ENCODE results near the gene INPP5A. TPM values are rescaled to one million over a fixed set of nuclear protein-coding genes. Genes with fewer than 3 reads are reported as not detected.

INPP5A gene
- total and polyA plus RNA-seq, 10 of the 15 experiments (the other 5 are each of a cell fraction or from before 2014, with no cell fraction given), result 0.52 to 15.0 (median 6.3) TPM

GRCh38 chr10:132603851-132604533 is 66.4 kb downstream of the INPP5A start:
- Histone ChIP-seq H3K27ac (ENCODE audit: control insufficient read depth, insufficient read depth) (no peak overlapping the region), H3K4me1 (ENCODE audit: control insufficient read depth, insufficient read depth, low read length) (no peaks in the 10 kb centered on the region), H3K27me3 (replicated peaks in 1 of 2; ENCODE audit: control insufficient read depth in 2 of 2, insufficient read depth in 2 of 2, low read length in 1 of 2) (no peaks in the 10 kb centered on the region), H3K9ac (ENCODE audit: control insufficient read depth, insufficient read depth, low read length) (no peak overlapping the region), H3K36me3 (ENCODE audit: control insufficient read depth in 2 of 2, insufficient read depth in 2 of 2, low read length in 1 of 2) (no peaks in the 10 kb centered on the region), H3K79me2 (ENCODE audit: control insufficient read depth, insufficient read depth, low read length) (no peaks in the 10 kb centered on the region), H2AFZ (ENCODE audit: control insufficient read depth, low read depth, low read length) (no peak overlapping the region), H3K4me2 (ENCODE audit: control insufficient read depth, insufficient read depth) (no peak overlapping the region), H3K4me3 (no peak overlapping the region), H3K9me3 (replicated peaks; ENCODE audit: control insufficient read depth, insufficient read depth, low read length) (peaks cover 9% of the 10 kb centered on the region; the same call in 2 of the 3 replicates), H4K20me1 (ENCODE audit: control insufficient read depth, insufficient read depth) (no peaks in the 10 kb centered on the region)
- no TSS peak for BruUV-seq (replicated peaks)
- intact Hi-C loops (cut with micrococcal nuclease; ENCODE audit: unreplicated experiment) (no loop called here), in situ Hi-C loops (cut with MboI) (no loop called here)
- ChIA-PET SMC1A (ENCODE audit: uncharacterized antibody, unreplicated experiment) (no interaction called here), CTCF (no interaction called here), RAD21 (ENCODE audit: unreplicated experiment) (no interaction called here), POLR2A (no interaction called here)
- TF ChIP-seq ZBTB4 (CRISPR knock-in tag; IDR thresholded peaks at IDR 0.05), result no peak
- no peak for TF ChIP-seq ASH2L (IDR thresholded peaks at IDR 0.05; ENCODE audit: borderline replicate concordance, low read depth)
- no peak for TF ChIP-seq LARP7 (IDR thresholded peaks at IDR 0.05)
- no peak for TF ChIP-seq ETV6 (conservative IDR thresholded peaks at IDR 0.05 in 1 of 2, IDR thresholded peaks at IDR 0.05 in 1 of 2; ENCODE audit: borderline replicate concordance in 1 of 2, low read depth in 1 of 2)
- no peak for TF ChIP-seq POU2F2 (IDR thresholded peaks at IDR 0.05; ENCODE audit: borderline replicate concordance, low read depth, low read length)
- no peak for TF ChIP-seq STAT1 (conservative IDR thresholded peaks at IDR 0.05)
- TF ChIP-seq, protein P1, sequence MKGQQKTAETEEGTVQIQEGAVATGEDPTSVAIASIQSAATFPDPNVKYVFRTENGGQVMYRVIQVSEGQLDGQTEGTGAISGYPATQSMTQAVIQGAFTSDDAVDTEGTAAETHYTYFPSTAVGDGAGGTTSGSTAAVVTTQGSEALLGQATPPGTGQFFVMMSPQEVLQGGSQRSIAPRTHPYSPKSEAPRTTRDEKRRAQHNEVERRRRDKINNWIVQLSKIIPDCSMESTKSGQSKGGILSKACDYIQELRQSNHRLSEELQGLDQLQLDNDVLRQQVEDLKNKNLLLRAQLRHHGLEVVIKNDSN (IDR thresholded peaks at IDR 0.05; ENCODE audit: borderline replicate concordance, extremely low read length, insufficient read depth, low read depth, low read length), result no peak
- no peak for TF ChIP-seq WRNIP1 (IDR thresholded peaks at IDR 0.05; ENCODE audit: borderline replicate concordance, low read depth, low read length)
- TF ChIP-seq SIN3A (IDR thresholded peaks at IDR 0.05; ENCODE audit: low read depth, low read length), result no peak
- no peak for TF ChIP-seq JUND (IDR thresholded peaks at IDR 0.05; ENCODE audit: low read depth, low read length)
- no peak for TF ChIP-seq NBN (IDR thresholded peaks at IDR 0.05)
- TF ChIP-seq BMI1 (IDR thresholded peaks at IDR 0.05; ENCODE audit: borderline replicate concordance), result no peak
- TF ChIP-seq CBFB (IDR thresholded peaks at IDR 0.05; ENCODE audit: low read depth), result no peak
- no peak for TF ChIP-seq RAD51 (IDR thresholded peaks at IDR 0.05)
- TF ChIP-seq, protein P2, sequence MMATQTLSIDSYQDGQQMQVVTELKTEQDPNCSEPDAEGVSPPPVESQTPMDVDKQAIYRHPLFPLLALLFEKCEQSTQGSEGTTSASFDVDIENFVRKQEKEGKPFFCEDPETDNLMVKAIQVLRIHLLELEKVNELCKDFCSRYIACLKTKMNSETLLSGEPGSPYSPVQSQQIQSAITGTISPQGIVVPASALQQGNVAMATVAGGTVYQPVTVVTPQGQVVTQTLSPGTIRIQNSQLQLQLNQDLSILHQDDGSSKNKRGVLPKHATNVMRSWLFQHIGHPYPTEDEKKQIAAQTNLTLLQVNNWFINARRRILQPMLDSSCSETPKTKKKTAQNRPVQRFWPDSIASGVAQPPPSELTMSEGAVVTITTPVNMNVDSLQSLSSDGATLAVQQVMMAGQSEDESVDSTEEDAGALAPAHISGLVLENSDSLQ (IDR thresholded peaks at IDR 0.05), result no peak
- TF ChIP-seq IKZF2 (IDR thresholded peaks at IDR 0.05), result no peak
- no peak for TF ChIP-seq CHD1 (IDR thresholded peaks at IDR 0.05; ENCODE audit: low read depth, low read length)
- no peak for TF ChIP-seq CREB1 (IDR thresholded peaks at IDR 0.05; ENCODE audit: low read depth)
- no peak for FAIRE-seq
- DNase-seq (ENCODE audit: low read depth, low spot score), result no peak
- no peak for ATAC-seq
- 93% methylated on average over 27 of the region's 30 CpGs for WGBS (ENCODE audit: insufficient coverage, insufficient replicate concordance, low lambda C conversion rate, missing lambda C conversion rate)

Data from GM12878 (cell line).